HL-60 (cell line): ENCODE data around the gene RSRC2.

ENCODE experiments used
- DNase-seq, 2 experiments: peaks; one replicate each; pipeline ENCODE4 v3.0.0-alpha.2; 2010 to 2020; ENCODE audit warnings: low read depth in 1 of 2, low spot score in 1 of 2
- H3K27ac ChIP-seq: fragments of 250-450 bp; sonication (Bioruptor Pico); replicated peaks from 2 replicates; pipeline ENCODE4 v1.5.1; 2020; ENCODE audit warnings: mild to moderate bottlenecking, moderate library complexity
- H3K27me3 ChIP-seq: fragments of 250-450 bp; sonication (Bioruptor Pico); 2 replicates; pipeline ENCODE4 v1.5.1; 2021; ENCODE audit warnings: mild to moderate bottlenecking, moderate library complexity; ENCODE audit not compliant: insufficient read depth, poor library complexity, severe bottlenecking
- H3K4me3 ChIP-seq: replicated peaks from 2 replicates; pipeline ENCODE4 v1.5.1; 2011; ENCODE audit warnings: mild to moderate bottlenecking, control low read depth, low read length; ENCODE audit not compliant: insufficient read depth
- GABPA ChIP-seq: IDR thresholded peaks from 2 replicates; pipeline ENCODE4 v1.6.1; 2012; ENCODE audit warnings: low read depth
- POLR2AphosphoS5 ChIP-seq: IDR thresholded peaks from 2 replicates; pipeline ENCODE4 v1.6.1; 2012; ENCODE audit warnings: low read depth
- REST ChIP-seq: IDR thresholded peaks from 2 replicates; pipeline ENCODE4 v1.6.1; 2012; ENCODE audit warnings: low read depth; ENCODE audit not compliant: insufficient replicate concordance
- SPI1 ChIP-seq: IDR thresholded peaks from 2 replicates; pipeline ENCODE4 v1.6.1; 2012; ENCODE audit warnings: low read depth, mild to moderate bottlenecking, borderline replicate concordance
- TF ChIP-seq, protein P1 (sequence below): IDR thresholded peaks from one replicate; pipeline ENCODE4 v1.5.1; 2011; ENCODE audit warnings: low read length, control low read depth, inconsistent platforms; ENCODE audit not compliant: insufficient read depth

The RSRC2 gene

GRCh38 chr12:122547330-122547729 is 20.6 kb upstream of the RSRC2 start:
- no peaks in the 10 kb centered on the region for H3K27me3 ChIP-seq
- DNase-seq = no peak
- H3K4me3 ChIP-seq = no peak overlapping the region
- TF ChIP-seq SPI1 (no peak), GABPA (no peak)
- TF ChIP-seq, protein P1, sequence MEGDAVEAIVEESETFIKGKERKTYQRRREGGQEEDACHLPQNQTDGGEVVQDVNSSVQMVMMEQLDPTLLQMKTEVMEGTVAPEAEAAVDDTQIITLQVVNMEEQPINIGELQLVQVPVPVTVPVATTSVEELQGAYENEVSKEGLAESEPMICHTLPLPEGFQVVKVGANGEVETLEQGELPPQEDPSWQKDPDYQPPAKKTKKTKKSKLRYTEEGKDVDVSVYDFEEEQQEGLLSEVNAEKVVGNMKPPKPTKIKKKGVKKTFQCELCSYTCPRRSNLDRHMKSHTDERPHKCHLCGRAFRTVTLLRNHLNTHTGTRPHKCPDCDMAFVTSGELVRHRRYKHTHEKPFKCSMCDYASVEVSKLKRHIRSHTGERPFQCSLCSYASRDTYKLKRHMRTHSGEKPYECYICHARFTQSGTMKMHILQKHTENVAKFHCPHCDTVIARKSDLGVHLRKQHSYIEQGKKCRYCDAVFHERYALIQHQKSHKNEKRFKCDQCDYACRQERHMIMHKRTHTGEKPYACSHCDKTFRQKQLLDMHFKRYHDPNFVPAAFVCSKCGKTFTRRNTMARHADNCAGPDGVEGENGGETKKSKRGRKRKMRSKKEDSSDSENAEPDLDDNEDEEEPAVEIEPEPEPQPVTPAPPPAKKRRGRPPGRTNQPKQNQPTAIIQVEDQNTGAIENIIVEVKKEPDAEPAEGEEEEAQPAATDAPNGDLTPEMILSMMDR = no peak
- H3K27ac ChIP-seq = no peak overlapping the region; the same call in 1 of the 2 replicates

GRCh38 chr12:122545855-122546254 is 19.1 kb upstream of the RSRC2 start:
- Histone ChIP-seq H3K27ac (no peak overlapping the region), H3K4me3 (no peak overlapping the region), H3K27me3 (no peaks in the 10 kb centered on the region)
- DNase-seq = no peak
- TF ChIP-seq, protein P1 = no peak

DNA sequence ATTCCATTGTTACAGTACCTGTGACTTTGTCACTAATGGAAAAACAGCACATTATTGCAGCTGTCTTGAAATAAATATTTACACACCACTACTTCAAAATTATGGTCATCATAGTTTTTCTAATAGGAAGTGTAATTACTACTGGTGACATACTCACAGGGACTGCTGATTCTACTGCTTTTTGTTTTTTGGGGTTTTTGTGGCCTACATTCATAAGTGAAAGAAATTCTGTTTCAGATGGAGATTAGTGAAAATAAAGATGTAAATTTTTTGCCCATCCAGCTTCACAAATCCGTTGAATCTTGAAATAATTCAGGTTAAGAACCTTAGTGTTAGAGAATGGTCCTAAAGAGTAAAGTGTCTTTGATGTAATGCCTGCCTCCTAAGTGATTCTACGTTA is 17.8 kb upstream of the RSRC2 start:
- TF ChIP-seq POLR2AphosphoS5 = no peak
- no peak for TF ChIP-seq SPI1
- no peak for TF ChIP-seq GABPA
- TF ChIP-seq REST = no peak
- TF ChIP-seq, protein P1 = no peak
- Histone ChIP-seq H3K27me3 (no peaks in the 10 kb centered on the region), H3K27ac (no peak overlapping the region), H3K4me3 (no peak overlapping the region)
- no peak for DNase-seq

GRCh38 chr12:122538496-122538895 is 11.8 kb upstream of the RSRC2 start:
- H3K4me3 ChIP-seq = no peak overlapping the region
- no peak for TF ChIP-seq POLR2AphosphoS5
- TF ChIP-seq, protein P1 = no peak
- TF ChIP-seq GABPA = no peak
- no peak for TF ChIP-seq REST
- no peak for TF ChIP-seq SPI1
- no peak for DNase-seq
- no peak overlapping the region for H3K27ac ChIP-seq
- no peaks in the 10 kb centered on the region for H3K27me3 ChIP-seq
